HG03354 (cell line): ENCODE results near the gene ARF1.

Experiments
- ATAC-seq: cut with Tn5 transposase; IDR thresholded peaks from one replicate; pipeline ENCODE4 v1.9.1; 2021; ENCODE audit warnings: mild to moderate bottlenecking; ENCODE audit not compliant: unreplicated experiment, poor library complexity, severe bottlenecking

Gene ARF1

DNA sequence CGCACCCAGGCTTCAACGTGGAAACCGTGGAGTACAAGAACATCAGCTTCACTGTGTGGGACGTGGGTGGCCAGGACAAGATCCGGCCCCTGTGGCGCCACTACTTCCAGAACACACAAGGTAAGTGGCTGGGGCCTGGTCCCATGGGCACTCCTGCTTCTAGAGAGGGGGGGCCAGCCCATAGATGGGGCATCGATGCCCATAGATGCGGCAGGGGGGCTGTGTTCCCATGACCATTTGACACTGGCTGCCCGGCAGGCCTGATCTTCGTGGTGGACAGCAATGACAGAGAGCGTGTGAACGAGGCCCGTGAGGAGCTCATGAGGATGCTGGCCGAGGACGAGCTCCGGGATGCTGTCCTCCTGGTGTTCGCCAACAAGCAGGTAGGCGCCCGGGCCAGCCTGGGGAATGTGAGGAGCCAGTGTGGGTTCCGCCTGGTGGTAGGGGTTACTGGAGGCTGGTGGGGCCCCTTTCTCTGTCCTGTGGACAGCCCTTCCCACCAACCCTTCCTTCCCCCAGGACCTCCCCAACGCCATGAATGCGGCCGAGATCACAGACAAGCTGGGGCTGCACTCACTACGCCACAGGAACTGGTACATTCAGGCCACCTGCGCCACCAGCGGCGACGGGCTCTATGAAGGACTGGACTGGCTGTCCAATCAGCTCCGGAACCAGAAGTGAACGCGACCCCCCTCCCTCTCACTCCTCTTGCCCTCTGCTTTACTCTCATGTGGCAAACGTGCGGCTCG, 15.0 kb downstream of the ARF1 start:
- ATAC-seq: no peak

DNA sequence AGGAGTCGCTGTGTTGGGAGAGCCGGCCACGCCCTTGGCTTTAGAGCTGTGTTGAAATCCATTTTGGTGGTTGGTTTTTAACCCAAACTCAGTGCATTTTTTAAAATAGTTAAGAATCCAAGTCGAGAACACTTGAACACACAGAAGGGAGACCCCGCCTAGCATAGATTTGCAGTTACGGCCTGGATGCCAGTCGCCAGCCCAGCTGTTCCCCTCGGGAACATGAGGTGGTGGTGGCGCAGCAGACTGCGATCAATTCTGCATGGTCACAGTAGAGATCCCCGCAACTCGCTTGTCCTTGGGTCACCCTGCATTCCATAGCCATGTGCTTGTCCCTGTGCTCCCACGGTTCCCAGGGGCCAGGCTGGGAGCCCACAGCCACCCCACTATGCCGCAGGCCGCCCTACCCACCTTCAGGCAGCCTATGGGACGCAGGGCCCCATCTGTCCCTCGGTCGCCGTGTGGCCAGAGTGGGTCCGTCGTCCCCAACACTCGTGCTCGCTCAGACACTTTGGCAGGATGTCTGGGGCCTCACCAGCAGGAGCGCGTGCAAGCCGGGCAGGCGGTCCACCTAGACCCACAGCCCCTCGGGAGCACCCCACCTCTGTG, 15.9 kb downstream of the ARF1 start:
- ATAC-seq: no peak

DNA sequence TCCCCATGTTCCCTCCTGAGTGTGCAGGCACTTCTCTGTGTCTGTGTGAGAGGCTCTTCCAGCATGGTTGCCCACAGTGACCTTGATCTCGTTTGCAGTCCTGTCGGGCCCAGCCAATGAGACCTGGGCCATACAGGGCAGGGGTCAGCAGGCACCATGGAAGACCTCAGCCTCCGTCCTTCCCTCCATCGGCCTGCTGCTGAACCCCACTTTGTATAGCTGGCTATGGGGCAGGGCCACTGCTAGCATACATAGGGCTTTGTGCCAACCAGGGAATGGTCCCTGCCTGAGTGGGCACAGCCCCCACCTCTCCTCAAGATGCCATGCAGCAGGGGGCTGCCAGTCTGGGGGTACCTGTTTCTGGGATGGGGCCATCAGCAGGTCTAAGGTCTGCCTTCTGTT, 16.8 kb downstream of the ARF1 start:
- no peak for ATAC-seq

DNA sequence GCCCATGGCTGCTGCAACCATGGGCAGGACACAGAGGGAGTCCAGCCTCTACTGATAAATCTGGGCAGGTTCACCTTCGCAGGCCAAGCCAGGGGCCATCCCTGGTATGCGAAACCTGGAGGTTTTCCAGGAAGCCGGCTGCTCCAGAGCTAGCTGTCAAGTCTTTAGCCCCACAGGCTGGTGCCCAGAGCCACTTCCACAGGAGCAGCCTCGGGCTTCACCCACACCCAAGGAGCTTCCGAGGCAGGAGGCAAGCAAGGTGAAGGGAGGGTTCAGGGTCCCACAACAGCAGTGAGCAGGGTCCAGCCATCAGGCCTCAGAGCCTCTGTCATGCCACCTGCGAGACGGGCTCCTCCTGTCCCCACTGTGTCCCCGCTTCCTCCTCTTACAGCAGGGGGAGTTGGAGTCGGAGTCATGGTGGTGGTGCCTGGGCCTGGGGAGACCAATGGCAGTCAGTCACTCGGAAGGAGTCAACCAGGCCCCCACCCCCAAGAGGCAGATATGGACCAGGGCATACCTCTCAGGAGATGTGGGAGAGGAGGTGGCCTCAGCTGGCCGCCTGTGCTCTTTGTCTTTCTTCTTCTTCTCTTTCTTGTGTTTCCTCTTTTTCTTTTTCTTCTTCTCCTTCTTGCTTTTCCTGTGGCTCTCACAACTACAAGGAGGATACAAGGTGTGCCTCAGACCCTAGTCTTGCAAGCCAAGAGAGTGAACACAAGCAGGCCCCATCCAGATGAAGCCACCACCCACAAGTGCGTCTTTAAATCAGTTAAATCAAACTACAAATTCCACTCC, 18.5 kb downstream of the ARF1 start:
- ATAC-seq: no peak

DNA sequence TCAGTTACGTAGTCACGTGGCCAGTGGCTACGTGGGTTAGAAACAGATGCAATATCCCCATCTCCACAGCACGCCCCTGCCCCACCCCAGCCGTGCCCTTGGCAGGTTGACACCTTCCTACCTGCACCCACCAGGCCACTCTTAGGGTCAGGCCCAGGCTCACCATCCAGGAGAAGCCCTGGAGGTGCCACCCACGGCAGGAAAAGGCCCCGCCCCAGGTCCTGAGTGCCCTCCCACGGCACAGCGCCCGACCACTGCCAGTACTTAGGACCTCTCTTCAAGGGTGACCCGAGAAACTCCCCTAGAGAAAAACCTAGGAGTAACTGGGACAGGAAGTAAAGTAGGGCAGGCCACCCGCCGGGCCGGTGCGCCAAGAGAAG, 19.1 kb downstream of the ARF1 start:
- no peak for ATAC-seq

DNA sequence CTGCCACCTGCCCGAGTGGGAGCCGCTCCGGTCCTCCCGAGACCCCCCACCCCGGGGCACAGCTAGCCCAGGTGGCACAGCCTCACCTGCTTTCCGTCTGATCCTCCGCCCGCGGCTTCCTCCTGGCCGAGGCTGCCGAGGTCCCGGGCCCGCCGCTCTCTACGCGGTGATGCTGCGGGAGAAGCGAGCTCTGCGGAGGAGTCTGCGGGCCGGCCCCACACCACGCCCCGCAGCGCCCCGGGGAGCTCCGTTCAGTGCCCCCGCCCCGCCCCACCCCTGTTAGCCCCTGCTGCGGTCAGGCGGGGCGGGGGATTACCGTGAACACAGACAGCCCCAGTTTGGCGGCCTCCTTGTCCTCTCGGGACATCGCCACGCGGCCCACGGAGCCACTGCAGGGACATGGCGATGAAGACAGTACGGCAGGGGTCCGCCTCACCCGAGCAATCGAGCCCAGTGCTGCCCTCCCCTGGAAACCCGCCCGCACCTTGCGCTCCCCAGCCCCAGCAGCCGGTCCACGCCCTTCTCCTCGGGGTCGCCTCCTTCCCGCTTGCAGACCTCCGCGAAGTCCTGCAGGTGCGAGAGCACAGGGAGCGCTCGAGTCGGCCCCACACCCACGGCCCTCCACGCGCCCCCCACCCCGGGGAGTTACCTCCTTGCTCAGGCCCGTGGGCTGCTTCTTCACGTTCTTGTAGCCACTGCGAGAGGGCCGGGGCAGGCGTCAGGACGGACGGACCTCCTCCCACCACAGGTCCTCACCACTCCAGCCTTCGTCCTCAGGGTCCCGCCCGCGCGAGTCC, 19.7 kb downstream of the ARF1 start:
- peak; percentile 25 for ATAC-seq

DNA sequence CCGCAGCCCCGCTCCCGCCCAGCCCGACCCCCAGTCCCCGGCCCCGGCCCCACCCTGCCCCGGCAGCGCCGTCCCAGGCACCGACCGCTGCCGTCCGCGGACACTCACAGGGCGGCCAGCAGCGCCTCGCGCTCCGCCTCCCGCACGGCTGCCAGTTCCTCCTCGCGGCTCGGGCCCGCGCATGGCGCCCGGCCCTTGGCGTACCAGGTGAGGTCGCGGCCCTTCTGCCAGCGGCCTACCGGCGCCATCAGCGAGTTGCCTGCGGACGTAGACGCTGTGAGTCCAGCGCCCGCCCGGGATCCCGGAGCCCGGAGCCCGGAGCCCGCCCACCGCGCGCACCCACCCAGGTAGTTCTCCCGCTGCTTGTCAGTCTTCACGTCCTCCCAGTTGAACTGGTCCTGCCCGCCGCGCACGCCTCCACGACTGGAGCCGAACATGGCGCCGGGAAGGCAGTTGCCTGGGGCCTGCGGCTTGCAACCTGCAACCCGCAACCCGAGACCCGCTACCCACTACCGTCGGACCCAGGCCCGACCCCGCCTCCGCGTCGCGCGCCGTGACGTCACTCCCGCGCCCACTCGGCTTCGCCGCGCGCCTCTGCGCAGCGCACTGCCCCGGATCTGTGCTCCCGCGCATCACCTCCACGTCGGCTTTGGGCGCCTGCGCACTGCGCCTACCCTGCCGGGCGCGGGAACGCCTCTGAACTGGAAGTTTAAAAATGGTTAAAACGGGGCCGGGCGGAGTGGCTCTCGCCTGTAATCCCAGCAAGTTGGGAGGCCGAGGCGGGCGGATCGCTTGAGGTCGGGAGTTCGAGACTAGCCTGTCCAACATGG, 20.5 kb downstream of the ARF1 start, which contains the start of gene C1orf35:
C1orf35 (minus strand) TSS at position 535 of the 830 bp plus-strand sequence; CDS start at position 437, 98 bp downstream.
- peak; percentile 77 for ATAC-seq

DNA sequence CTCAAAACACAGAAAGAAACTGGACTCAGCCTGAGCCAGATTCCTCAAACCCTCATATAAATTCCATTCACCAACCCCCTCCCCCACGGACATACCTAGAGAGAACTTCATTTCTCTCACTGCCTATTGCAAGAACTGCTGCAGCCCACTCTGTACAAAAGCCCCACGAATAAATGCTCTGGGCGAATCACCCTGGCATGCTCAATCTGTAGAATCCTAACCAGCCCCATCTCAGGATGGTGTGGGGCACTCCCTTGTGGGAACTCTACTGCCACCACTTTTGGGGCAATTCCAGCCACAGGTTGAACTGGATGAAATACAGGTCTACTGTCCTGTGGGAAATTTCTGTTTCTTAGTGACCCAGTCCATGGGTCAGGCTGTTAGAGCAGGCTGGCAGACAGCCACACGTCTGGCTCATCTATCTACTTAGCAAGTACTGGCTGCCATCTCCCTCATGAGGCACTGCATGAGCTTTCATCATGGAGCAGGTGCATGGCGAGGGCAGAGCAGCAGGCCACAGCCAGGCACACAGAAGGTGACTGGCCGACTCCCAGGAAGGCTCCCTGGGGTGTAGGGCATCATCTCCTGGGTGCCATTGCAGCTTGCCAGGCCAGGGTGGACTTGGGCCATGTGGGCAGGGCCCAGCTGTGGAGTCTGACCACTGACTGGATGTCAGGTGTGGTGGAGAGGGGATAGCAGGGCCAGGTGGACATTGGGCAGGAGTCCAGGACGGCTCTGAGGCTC, 22.2 kb downstream of the ARF1 start:
- no peak for ATAC-seq

DNA sequence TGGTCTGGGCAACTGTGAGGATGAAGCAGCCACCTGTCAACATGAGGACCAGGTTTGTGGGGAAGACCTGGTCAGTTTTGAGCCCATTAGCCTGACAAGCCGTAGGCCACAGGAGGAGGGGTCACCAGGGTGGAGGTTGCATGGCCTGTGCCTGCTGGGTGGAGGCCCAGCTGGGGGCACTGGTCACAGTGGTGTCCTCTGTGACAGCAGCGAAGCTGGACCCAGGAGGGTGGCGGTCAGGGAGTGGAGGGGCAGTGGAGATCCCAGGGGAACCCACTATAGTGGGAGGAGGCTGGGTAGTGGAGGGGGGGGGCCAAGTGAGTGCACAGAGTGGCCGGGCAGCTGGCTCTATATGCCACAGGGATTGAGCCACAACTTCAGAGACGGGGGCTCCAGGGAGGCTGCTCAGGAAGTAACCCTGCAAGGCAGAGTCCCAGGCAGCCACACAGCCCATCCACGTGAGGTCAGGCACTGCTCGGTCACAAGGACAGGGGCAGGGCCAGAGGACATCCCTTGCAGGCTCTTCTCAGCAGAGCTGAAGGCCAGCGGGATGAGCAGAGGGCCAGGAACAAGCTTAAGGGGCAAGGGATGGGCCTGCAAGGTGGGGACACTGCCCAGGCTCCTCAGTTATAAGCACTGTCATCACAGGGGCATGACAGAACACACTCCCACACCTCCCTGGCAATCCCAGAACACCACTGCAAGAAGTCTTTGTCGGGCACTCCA, 22.9 kb downstream of the ARF1 start:
- no peak for ATAC-seq

DNA sequence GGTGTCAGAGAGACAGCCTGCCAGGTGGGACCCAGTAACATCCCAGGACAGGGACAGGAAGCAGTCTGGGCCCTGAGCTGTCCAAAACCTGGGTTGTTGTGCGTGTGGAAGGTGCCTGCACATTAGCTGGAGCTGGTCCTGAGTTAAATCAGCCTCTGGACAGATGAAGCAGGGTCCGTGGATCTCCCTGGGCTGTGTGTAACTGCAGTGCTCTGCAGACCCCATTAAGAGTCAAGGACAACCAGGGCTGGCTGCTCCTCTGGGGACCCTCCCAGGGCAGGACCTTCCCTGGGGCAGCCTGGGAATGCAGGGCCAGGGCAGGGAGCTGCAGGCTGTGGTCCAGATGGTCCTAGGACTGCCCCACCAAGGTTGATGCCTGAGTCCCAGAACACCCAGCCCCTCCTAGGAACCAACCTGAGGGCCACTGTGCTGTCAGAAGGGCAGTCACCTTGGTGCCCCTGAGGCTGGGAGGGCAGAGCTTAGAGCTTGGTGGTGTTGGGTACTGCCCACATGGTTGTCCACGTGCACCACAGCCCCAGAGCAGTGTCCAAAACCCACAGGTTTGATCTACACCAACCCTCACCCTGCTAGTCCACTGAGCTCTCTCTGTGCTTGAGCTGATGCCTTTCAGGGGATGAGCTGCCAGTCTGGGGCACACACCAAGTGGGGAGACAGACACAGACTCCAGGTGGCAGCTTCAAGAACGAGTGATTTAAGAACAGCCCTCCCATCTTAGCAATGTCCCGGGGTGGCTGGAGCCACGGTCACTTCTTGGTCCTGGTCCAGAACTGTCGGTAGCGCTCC, 23.7 kb downstream of the ARF1 start:
- ATAC-seq: no peak

DNA sequence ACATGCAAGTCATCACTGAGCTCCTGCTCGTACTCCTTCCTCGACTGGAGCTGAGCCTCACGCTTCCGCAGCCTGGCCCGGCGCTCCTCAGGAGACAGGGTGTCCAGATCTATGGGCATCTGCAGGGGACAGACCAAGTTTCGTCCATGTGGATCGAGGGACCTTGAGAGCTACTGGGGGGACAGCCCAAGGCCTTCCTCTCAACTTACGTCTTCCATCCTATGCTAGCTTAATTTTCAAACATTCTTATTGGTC, 24.2 kb downstream of the ARF1 start:
- ATAC-seq: no peak

DNA sequence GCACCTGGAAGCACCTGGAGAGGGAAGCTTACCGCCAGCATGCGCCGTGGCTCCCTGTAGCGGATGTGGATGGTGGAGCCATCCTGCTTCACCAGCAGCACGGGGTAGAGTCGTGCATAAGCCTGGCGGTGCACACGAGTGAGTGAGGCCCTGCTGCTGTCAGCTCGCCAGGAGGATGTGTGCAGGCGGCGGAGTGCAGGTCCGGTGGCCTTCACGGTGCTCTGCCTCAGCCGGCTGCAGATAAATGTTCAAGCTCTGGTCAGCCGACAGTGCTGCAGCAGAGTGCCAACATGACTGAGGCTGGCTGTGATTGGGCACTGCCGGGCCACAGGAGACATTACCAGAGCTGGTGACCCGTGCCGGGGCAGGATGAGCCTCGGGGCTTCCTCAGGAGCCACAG, 25.1 kb downstream of the ARF1 start:
- no peak for ATAC-seq

DNA sequence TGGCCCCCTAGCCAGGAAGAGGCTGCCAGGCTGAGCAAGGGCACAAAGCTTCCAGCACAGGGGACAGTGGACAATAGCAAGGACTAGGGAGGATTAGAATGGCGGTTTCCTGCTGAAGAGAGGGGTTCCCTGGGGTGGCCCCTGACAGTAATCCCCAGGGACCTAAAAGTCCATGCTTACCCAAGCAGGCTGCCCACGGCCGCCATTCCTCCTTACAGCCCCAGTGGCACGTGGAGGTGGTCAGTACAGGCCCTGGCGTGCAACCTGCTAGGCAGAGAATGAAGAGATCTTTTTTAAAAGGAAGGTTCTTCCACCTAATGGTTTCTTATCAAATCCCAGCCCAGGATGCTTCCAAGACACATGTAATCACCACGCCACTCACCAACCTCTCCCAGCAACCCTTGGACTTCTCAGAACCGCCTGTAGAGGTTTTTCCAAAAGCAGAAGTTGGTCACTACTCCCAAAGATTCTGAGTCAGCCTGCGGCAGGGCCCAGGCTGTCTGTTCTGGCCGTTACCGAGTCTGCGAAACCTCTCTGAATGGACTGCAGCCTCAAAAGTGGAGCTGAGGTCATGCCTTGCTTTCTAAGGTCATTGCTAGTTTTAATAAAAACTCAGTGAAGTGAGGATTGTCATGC, 25.7 kb downstream of the ARF1 start:
- no peak for ATAC-seq

DNA sequence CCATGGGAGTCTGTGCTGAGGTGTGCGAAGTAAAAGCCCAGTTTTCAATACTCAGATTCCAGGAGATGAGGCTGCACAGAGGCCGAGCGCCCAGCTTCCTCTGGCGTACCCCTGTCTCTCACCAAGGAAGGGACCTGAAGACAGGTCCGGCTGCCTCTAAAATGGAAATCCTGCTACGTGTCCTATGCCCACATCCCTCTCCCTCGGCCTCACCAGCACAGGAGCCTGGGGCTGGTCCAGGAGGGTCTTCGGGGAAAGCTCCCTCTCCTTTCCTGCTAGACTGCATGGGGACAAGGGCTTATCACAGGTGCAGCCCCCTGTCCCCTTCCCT, 26.2 kb downstream of the ARF1 start:
- ATAC-seq: peak; percentile 12

DNA sequence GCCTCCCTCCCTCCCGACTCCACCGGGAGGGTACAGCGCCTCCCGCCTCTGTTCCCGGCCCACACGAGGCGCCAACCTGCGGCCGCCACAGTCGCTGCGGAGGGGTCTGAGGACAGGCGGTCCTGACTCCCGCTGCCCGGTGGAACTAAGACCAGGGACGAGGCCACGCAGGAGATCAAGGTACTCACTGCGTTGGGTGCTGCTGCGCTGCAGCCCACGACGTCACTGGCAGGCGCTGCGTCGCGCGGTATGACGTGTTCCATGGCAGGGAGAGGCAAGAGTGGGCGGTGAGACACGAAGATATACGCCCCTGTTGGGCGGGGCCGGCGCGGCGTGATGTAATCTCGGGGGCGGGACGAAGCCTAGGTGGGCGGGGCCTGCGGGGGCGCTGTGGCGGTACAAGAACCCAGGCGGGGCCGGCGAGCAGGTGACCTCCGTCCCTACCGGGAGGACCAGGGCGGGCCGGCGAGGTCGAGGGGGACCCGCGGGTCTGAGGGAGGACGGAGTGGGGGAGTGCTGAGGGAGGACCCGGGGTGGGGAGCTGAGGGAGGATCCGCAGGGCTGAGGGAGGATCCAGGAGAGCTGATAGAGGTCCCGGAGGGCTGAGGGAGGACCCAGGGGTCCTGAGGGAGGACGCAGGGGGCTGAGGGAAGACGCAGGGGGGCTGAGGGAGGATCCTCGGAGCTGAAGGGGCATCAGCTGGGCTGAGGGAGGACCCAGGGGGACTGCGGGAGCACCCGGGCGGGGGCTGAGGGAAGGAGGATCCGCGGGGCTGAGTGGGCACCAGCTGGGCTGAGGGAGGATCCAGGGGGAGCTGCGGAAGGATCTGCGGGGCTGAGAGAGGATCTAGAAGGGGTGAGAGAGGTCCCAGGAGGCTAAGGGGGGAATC, 26.8 kb downstream of the ARF1 start, which contains the start of gene MRPL55:
MRPL55 (minus strand) TSS at position 227 of the 889 bp plus-strand sequence. CDS start 1,039 bp downstream, outside the sequence.
- peak; percentile 92 for ATAC-seq

DNA sequence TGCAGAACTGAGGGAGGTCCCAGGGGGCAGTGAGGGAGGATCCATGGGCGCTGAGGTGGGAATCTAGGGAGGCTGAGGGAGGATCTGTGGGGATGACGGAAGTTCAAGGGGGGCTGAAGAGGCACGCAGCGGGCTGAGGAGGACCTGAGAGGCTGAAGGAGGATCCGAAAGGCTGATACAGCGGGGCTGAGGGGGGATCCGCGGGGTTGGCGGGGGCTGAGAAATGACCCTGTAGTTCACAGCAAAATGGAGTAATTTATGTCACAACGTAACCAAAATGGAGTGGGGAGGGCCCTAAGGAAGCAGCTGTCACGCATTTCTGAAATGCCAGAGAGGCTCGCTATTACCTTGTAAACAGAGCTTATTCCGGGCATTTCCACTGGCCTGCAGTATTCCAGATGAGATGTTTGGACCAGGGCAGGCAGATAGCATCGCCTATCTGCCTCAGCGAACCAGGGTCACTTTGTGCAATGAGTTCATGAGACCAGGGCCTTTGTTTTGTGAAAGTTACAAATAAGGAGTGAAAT, 27.5 kb downstream of the ARF1 start:
- ATAC-seq: no peak
